HCT116 (cell line): ENCODE data around the gene DNAH7. TPM values are rescaled to one million over a fixed set of nuclear protein-coding genes. Genes with fewer than 3 reads are reported as not detected.

ENCODE experiments used
- ATAC-seq: fragments of 200-7000 bp; cut with Tn5 transposase; 2 replicates; pipeline ENCODE4 v1.9.1; 2020; ENCODE audit warnings: mild to moderate bottlenecking, moderate library complexity
- BruUV-seq: library from RNA; stranded (reverse); fragments of 400-500 nt; replicated peaks from 2 replicates; lab custom pipeline; 2021; lab: Mats Ljungman, UMichigan
- CTCF ChIA-PET: fragments of 300-600 bp; sonication (Branson Sonifier 250); formaldehyde crosslinking; loops from one replicate; lab custom pipeline; 2021; ENCODE audit warnings: antibody characterized with exemption; lab: Charles Lee
- POLR2A ChIA-PET: fragments of 300-600, 350-600 bp; sonication (Branson Sonifier 250); formaldehyde crosslinking; loops from one replicate; lab custom pipeline; 2021; ENCODE audit warnings: antibody characterized with exemption; lab: Charles Lee
- RAD21 ChIA-PET, 2 experiments: fragments of 300-600 bp; sonication (Branson Sonifier 250); formaldehyde crosslinking; loops; one replicate each; lab custom pipeline; 2023; ENCODE audit warnings: low total read pairs in 2 of 2; ENCODE audit not compliant: uncharacterized antibody in 2 of 2, unreplicated experiment in 2 of 2, low non-redundant PET in 1 of 2; lab: Charles Lee
- DNase-seq: peaks from one replicate; pipeline ENCODE4 v3.0.0-alpha.2; 2010; ENCODE audit warnings: low read depth, low spot score
- H2AFZ ChIP-seq: fragments of 200-600 bp; shearing (Covaris generic), sonication (generic); 2 replicates; pipeline ENCODE4 v1.6.1; 2017; ENCODE audit warnings: low read depth, mixed run types, mixed read lengths, antibody characterized with exemption, low read length; ENCODE audit not compliant: poor library complexity, severe bottlenecking
- H3K27ac ChIP-seq: 2 replicates; pipeline ENCODE4 v1.5.1; 2012; ENCODE audit warnings: low read depth, low read length
- H3K27me3 ChIP-seq: fragments of 200-600 bp; sonication (generic); 2 replicates; pipeline ENCODE4 v1.6.1; 2016; ENCODE audit warnings: mixed run types, low read length, mixed read lengths; ENCODE audit not compliant: insufficient read depth
- H3K36me3 ChIP-seq, 2 experiments: fragments of 200-500 bp in 1 of 2; fragments of 200-600 bp in 1 of 2; sonication (Bioruptor generic) in 1 of 2; sonication (generic) in 1 of 2; 2 replicates each; pipeline versions ENCODE4 v1.5.1 to v1.6.1; 2014 to 2016; ENCODE audit warnings: low read length in 2 of 2, inconsistent platforms in 1 of 2, mixed read lengths in 1 of 2, mixed run types in 1 of 2; ENCODE audit not compliant: insufficient read depth in 2 of 2, control insufficient read depth in 1 of 2
- H3K4me1 ChIP-seq, 2 experiments: fragments of 200-600 bp in 1 of 2; sonication (generic) in 1 of 2; 2 replicates each; pipeline versions ENCODE4 v1.5.1 to v1.6.1; 2012 to 2017; ENCODE audit warnings: low read length in 2 of 2, inconsistent platforms in 1 of 2, mild to moderate bottlenecking in 1 of 2, mixed read lengths in 1 of 2, mixed run types in 1 of 2, moderate library complexity in 1 of 2; ENCODE audit not compliant: insufficient read depth in 2 of 2, control insufficient read depth in 1 of 2
- H3K4me2 ChIP-seq: fragments of 200-600 bp; sonication (generic); 2 replicates; pipeline ENCODE4 v1.6.1; 2017; ENCODE audit warnings: mixed run types, low read length, mixed read lengths
- H3K4me3 ChIP-seq, 2 experiments: fragments of 200-600 bp in 1 of 2; sonication (generic) in 1 of 2; replicated peaks in 1 of 2; 2 replicates each; pipeline ENCODE4 v1.5.1; 2011 to 2016; ENCODE audit warnings: low read length in 2 of 2, control low read depth in 1 of 2, low read depth in 1 of 2, mild to moderate bottlenecking in 1 of 2, mixed read lengths in 1 of 2, mixed run types in 1 of 2
- H3K79me2 ChIP-seq: fragments of 200-600 bp; sonication (generic); 2 replicates; pipeline ENCODE4 v1.6.1; 2017; ENCODE audit warnings: mild to moderate bottlenecking, mixed run types, low read length, moderate library complexity, mixed read lengths; ENCODE audit not compliant: insufficient read depth
- H3K9ac ChIP-seq: fragments of 200-600 bp; sonication (generic); 2 replicates; pipeline ENCODE4 v1.6.1; 2016; ENCODE audit warnings: low read length, mixed read lengths
- H3K9me2 ChIP-seq: fragments of 200-600 bp; sonication (generic), shearing (Covaris generic); 2 replicates; pipeline ENCODE4 v1.6.1; 2017; ENCODE audit warnings: mixed run types, mild to moderate bottlenecking, moderate library complexity; ENCODE audit not compliant: insufficient read depth
- H3K9me3 ChIP-seq, 2 experiments: fragments of 200-500 bp in 1 of 2; fragments of 200-600 bp in 1 of 2; sonication (Bioruptor generic) in 1 of 2; sonication (generic) in 1 of 2; 2 replicates each; pipeline ENCODE4 v1.6.1; 2014 to 2017; ENCODE audit warnings: low read length in 2 of 2, mixed read lengths in 2 of 2, inconsistent platforms in 1 of 2, low read depth in 1 of 2, mild to moderate bottlenecking in 1 of 2, mixed run types in 1 of 2, moderate library complexity in 1 of 2; ENCODE audit not compliant: control insufficient read depth in 1 of 2, insufficient read depth in 1 of 2
- H4K20me1 ChIP-seq: fragments of 200-600 bp; sonication (generic), shearing (Covaris generic); 2 replicates; pipeline ENCODE4 v1.6.1; 2017; ENCODE audit warnings: mixed run types, mild to moderate bottlenecking, moderate library complexity; ENCODE audit not compliant: insufficient read depth
- EZH2 ChIP-seq: fragments of 200-600 bp; sonication (generic); IDR thresholded peaks from 2 replicates; pipeline ENCODE4 v1.6.1; 2017; ENCODE audit warnings: antibody characterized with exemption, mixed run types
- FOSL1 ChIP-seq: IDR thresholded peaks from 2 replicates; pipeline ENCODE4 v1.6.1; 2012; ENCODE audit warnings: low read depth
- SIN3A ChIP-seq: IDR thresholded peaks from 2 replicates; pipeline ENCODE4 v1.6.1; 2012; ENCODE audit warnings: low read depth
- SRF ChIP-seq: IDR thresholded peaks from 2 replicates; pipeline ENCODE4 v1.6.1; 2012; ENCODE audit warnings: low read depth
- intact Hi-C: fragments of 100-400 bp; cut with micrococcal nuclease; formaldehyde crosslinking; loops from 2 replicates; pipeline ENCODE4 v1.10.0; 2022
- total RNA-seq: library from RNA; stranded (reverse); gene quantifications from one replicate; pipeline ENCODE4 v1.2.1, GENCODE V29; 2021; ENCODE audit not compliant: unreplicated experiment
- TF ChIP-seq, protein P1 (sequence below): IDR thresholded peaks from 2 replicates; pipeline ENCODE4 v1.6.1; 2012
- TF ChIP-seq, protein P2 (sequence below): IDR thresholded peaks from 2 replicates; pipeline ENCODE4 v1.6.1; 2012

The DNAH7 gene
- total RNA-seq, 1 experiment from 2014 or later: not detected

DNA sequence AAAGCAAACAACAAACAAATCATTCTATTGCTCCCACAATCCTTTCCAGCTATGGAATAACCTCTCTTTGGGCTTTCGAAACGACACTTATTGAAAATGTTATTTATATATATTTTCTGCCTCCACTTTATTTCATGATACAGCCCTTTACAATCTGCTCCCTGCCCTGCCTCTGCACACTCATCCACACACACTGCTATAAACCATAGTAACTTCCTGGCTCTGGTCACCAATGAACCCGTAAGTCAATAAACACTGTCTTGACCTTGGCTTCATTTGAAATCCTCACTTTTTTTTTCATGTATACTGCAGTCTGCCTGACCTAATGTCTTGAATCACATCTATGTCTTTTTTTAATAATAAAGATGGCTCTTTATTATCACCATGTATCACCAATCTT lies 250.1 kb downstream of the DNAH7 start:
- no peaks in the 10 kb centered on the region for H3K4me1 ChIP-seq
- TF ChIP-seq FOSL1 (no peak), SIN3A (no peak), SRF (no peak), EZH2 (no peak)
- TF ChIP-seq, protein P1, sequence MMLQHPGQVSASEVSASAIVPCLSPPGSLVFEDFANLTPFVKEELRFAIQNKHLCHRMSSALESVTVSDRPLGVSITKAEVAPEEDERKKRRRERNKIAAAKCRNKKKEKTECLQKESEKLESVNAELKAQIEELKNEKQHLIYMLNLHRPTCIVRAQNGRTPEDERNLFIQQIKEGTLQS: no peak
- no peaks in the 10 kb centered on the region for H3K36me3 ChIP-seq
- no peaks in the 10 kb centered on the region for H3K9me2 ChIP-seq
- ChIA-PET CTCF (no interaction called here), RAD21 (no interaction called here), POLR2A (no interaction called here)
- intact Hi-C loops: no loop called here
- H3K4me3 ChIP-seq: no peak overlapping the region
- H3K27me3 ChIP-seq: no peaks in the 10 kb centered on the region
- no peak for DNase-seq
- no peaks in the 10 kb centered on the region for H3K79me2 ChIP-seq
- H3K9me3 ChIP-seq: no peaks in the 10 kb centered on the region
- no peak for ATAC-seq
- H3K4me2 ChIP-seq: no peak overlapping the region
- no peaks in the 10 kb centered on the region for H4K20me1 ChIP-seq
- no peak overlapping the region for H3K9ac ChIP-seq
- no peak overlapping the region for H2AFZ ChIP-seq
- BruUV-seq: no TSS peak
- no peak overlapping the region for H3K27ac ChIP-seq

DNA sequence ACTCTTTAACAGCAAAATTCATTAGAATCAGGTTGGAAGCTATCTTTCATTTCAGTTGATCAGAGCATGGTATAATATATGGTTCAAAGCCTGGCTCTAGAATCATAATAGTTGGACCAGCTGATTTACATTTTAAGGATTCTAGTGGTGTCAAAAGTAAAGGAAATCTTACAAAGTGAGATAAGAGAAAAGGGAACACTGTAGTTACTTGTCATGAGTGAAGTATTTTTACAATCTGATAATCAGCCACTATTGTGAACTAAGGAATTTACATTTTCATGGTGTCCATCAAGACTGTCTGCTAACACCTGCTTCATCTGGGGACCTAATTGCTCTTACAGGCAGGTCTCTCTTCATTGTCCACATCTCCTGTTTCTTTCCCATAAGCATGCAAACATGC lies 250.5 kb downstream of the DNAH7 start:
- no peaks in the 10 kb centered on the region for H3K9me3 ChIP-seq
- H3K9ac ChIP-seq: no peak overlapping the region
- H3K9me2 ChIP-seq: no peaks in the 10 kb centered on the region
- ChIA-PET RAD21 (no interaction called here), CTCF (no interaction called here), POLR2A (no interaction called here)
- H4K20me1 ChIP-seq: no peaks in the 10 kb centered on the region
- H3K27ac ChIP-seq: no peak overlapping the region
- intact Hi-C loops: no loop called here
- TF ChIP-seq SRF: no peak
- TF ChIP-seq EZH2: no peak
- TF ChIP-seq SIN3A: no peak
- TF ChIP-seq, protein P2, sequence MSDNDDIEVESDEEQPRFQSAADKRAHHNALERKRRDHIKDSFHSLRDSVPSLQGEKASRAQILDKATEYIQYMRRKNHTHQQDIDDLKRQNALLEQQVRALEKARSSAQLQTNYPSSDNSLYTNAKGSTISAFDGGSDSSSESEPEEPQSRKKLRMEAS: no peak
- no peaks in the 10 kb centered on the region for H3K79me2 ChIP-seq
- H3K27me3 ChIP-seq: no peaks in the 10 kb centered on the region
- ATAC-seq (no peak), DNase-seq (no peak)
- no TSS peak for BruUV-seq
- no peak overlapping the region for H3K4me2 ChIP-seq
- H3K4me1 ChIP-seq: no peaks in the 10 kb centered on the region
- H2AFZ ChIP-seq: no peak overlapping the region
- no peak overlapping the region for H3K4me3 ChIP-seq
- H3K36me3 ChIP-seq: no peaks in the 10 kb centered on the region
